Ovary (tissue), 3 donors: ENCODE results near the gene AKAP5.

Experiments used
- EP300 ChIP-seq: sonication (generic); formaldehyde crosslinking; IDR thresholded peaks from one replicate; pipeline ENCODE4 v1.6.1; 2017; ENCODE audit warnings: antibody characterized with exemption
- POLR2A ChIP-seq: fragments of 450-650 bp; IDR thresholded peaks from one replicate; pipeline ENCODE4 v1.6.1; 2017; ENCODE audit warnings: antibody characterized with exemption, mild to moderate bottlenecking, moderate library complexity
- TF ChIP-seq, protein P1 (sequence below), 3 donors: fragments of 450-650 bp in 2 of 3; fragments of 200-600 bp in 1 of 3; IDR thresholded peaks; one replicate each; pipeline versions ENCODE4 v1.5.1 to v1.8.0; 2016 to 2022; ENCODE audit warnings: antibody characterized with exemption in 3 of 3, mild to moderate bottlenecking in 1 of 3
- donor health status: DM: no; HTN: no; CAD: no.

DNA sequence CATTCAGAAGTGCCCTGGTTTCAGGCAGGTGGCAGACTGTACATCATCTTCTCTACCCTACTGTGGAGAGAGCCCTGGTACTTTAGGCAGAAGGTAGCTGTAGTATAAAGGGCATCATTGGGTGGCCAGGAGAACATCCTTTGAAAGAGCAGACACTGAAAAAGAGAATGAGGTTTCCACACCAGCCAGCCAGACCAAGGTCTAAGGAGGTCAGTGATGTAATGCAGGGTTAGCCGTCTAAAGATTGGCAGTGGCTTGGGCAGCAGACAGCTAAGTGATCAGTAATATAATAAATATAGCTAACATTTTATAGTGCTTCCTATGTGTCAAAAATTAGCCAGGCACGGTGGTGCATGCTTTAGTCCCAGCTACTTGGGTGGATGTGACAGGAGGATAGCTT lies 26.3 kb downstream of the AKAP5 start:
- TF ChIP-seq POLR2A (no peak), EP300 (no peak)
- TF ChIP-seq, protein P1, sequence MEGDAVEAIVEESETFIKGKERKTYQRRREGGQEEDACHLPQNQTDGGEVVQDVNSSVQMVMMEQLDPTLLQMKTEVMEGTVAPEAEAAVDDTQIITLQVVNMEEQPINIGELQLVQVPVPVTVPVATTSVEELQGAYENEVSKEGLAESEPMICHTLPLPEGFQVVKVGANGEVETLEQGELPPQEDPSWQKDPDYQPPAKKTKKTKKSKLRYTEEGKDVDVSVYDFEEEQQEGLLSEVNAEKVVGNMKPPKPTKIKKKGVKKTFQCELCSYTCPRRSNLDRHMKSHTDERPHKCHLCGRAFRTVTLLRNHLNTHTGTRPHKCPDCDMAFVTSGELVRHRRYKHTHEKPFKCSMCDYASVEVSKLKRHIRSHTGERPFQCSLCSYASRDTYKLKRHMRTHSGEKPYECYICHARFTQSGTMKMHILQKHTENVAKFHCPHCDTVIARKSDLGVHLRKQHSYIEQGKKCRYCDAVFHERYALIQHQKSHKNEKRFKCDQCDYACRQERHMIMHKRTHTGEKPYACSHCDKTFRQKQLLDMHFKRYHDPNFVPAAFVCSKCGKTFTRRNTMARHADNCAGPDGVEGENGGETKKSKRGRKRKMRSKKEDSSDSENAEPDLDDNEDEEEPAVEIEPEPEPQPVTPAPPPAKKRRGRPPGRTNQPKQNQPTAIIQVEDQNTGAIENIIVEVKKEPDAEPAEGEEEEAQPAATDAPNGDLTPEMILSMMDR (IDR thresholded peaks at IDR 0.05): no peak
